Neural cell (in vitro differentiated cells): Measurements from ENCODE around the gene RNF20. TPM values are rescaled to one million over a fixed set of nuclear protein-coding genes. Genes with fewer than 3 reads are reported as not detected.

Source experiments
- H2AFZ ChIP-seq: fragments of 200-600, 300-800 bp; sonication (generic), shearing (Covaris generic); 2 replicates; pipeline ENCODE4 v1.6.0; 2014; ENCODE audit warnings: low read depth, mild to moderate bottlenecking, antibody characterized with exemption, low read length, moderate library complexity
- H3F3A ChIP-seq: fragments of 200-600 bp; shearing (Covaris generic); 2 replicates; pipeline ENCODE4 v1.6.1; 2016; ENCODE audit warnings: mild to moderate bottlenecking, moderate library complexity, mixed read lengths, antibody characterized with exemption, low read length; ENCODE audit not compliant: insufficient read depth, poor library complexity, severe bottlenecking
- H3K27ac ChIP-seq: fragments of 200-600, 300-800 bp; sonication (generic), shearing (Covaris generic); 2 replicates; pipeline ENCODE4 v1.5.1; 2014; ENCODE audit warnings: mild to moderate bottlenecking, low read length, moderate library complexity
- H3K27me3 ChIP-seq: fragments of 300-800, 200-600 bp; sonication (generic), shearing (Covaris generic); 2 replicates; pipeline ENCODE4 v1.6.0; 2014; ENCODE audit warnings: mild to moderate bottlenecking, low read depth, low read length, moderate library complexity; ENCODE audit not compliant: insufficient read depth
- H3K36me3 ChIP-seq: fragments of 300-800, 200-600 bp; sonication (generic), shearing (Covaris generic); 2 replicates; pipeline ENCODE4 v1.5.1; 2014; ENCODE audit warnings: mild to moderate bottlenecking, antibody characterized with exemption, low read length, moderate library complexity; ENCODE audit not compliant: insufficient read depth
- H3K4me2 ChIP-seq: fragments of 300-800, 200-600 bp; sonication (generic), shearing (Covaris generic); 2 replicates; pipeline ENCODE4 v1.6.0; 2014; ENCODE audit warnings: mild to moderate bottlenecking, low read length
- H3K4me3 ChIP-seq: fragments of 300-800, 200-600 bp; sonication (generic), shearing (Covaris generic); 2 replicates; pipeline ENCODE4 v1.5.1; 2014; ENCODE audit warnings: mild to moderate bottlenecking, low read length, moderate library complexity
- H3K79me2 ChIP-seq: fragments of 200-600 bp; shearing (Covaris generic); replicated peaks from 2 replicates; pipeline ENCODE4 v1.6.0; 2014; ENCODE audit warnings: mild to moderate bottlenecking, low read length, moderate library complexity; ENCODE audit not compliant: insufficient read depth
- H3K9ac ChIP-seq: fragments of 300-800, 200-600 bp; sonication (generic), shearing (Covaris generic); 2 replicates; pipeline ENCODE4 v1.6.1; 2016; ENCODE audit warnings: mild to moderate bottlenecking, low read length, mixed read lengths
- H3K9me2 ChIP-seq: fragments of 200-600 bp; shearing (Covaris generic); 2 replicates; pipeline ENCODE4 v1.6.1; 2016; ENCODE audit warnings: mild to moderate bottlenecking, low read length, mixed read lengths; ENCODE audit not compliant: insufficient read depth
- H3K9me3 ChIP-seq: fragments of 200-600, 300-800 bp; sonication (generic), shearing (Covaris generic); 2 replicates; pipeline ENCODE4 v1.6.1; 2016; ENCODE audit warnings: mild to moderate bottlenecking, mixed run types, low read length, moderate library complexity, mixed read lengths
- H4K20me1 ChIP-seq: fragments of 200-600 bp; shearing (Covaris generic); 2 replicates; pipeline ENCODE4 v1.6.1; 2016; ENCODE audit warnings: mild to moderate bottlenecking, mixed run types; ENCODE audit not compliant: insufficient read depth
- CTCF ChIP-seq: fragments of 450-650 bp; IDR thresholded peaks from 2 replicates; pipeline ENCODE4 v1.5.1; 2014; ENCODE audit warnings: antibody characterized with exemption, mild to moderate bottlenecking, moderate library complexity; ENCODE audit not compliant: poor library complexity, severe bottlenecking
- EP300 ChIP-seq: fragments of 450-650 bp; conservative IDR thresholded peaks from 2 replicates; pipeline ENCODE4 v1.6.1; 2014; ENCODE audit warnings: antibody characterized with exemption, mild to moderate bottlenecking, moderate library complexity; ENCODE audit not compliant: poor library complexity, severe bottlenecking
- EZH2 ChIP-seq: fragments of 200-600, 300-800 bp; shearing (Covaris generic), sonication (generic); IDR thresholded peaks from 2 replicates; pipeline ENCODE4 v1.6.1; 2014; ENCODE audit warnings: antibody characterized with exemption, low read length, borderline replicate concordance, mild to moderate bottlenecking; ENCODE audit not compliant: insufficient read depth, poor library complexity, severe bottlenecking
- MXI1 ChIP-seq: fragments of 450-650 bp; conservative IDR thresholded peaks from 2 replicates; pipeline ENCODE4 v1.6.1; 2014; ENCODE audit warnings: antibody characterized with exemption, mild to moderate bottlenecking; ENCODE audit not compliant: poor library complexity, severe bottlenecking
- POLR2AphosphoS5 ChIP-seq: IDR thresholded peaks from 2 replicates; pipeline ENCODE4 v1.6.1; 2012
- RAD21 ChIP-seq: fragments of 450-650 bp; conservative IDR thresholded peaks from 2 replicates; pipeline ENCODE4 v1.6.1; 2014; ENCODE audit warnings: antibody characterized with exemption, mild to moderate bottlenecking, moderate library complexity
- REST ChIP-seq: IDR thresholded peaks from 2 replicates; pipeline ENCODE4 v1.6.1; 2012; ENCODE audit warnings: borderline replicate concordance
- SMC3 ChIP-seq: fragments of 450-650 bp; conservative IDR thresholded peaks from 2 replicates; pipeline ENCODE4 v1.6.1; 2014; ENCODE audit warnings: antibody characterized with exemption, mild to moderate bottlenecking, moderate library complexity; ENCODE audit not compliant: poor library complexity
- TAF1 ChIP-seq: IDR thresholded peaks from 2 replicates; pipeline ENCODE4 v1.6.1; 2012; ENCODE audit warnings: low read depth
- polyA plus RNA-seq: library from polyadenylated mRNA; depleted of rRNA; stranded (reverse); fragments of >200 nt; gene quantifications from 2 replicates; pipeline ENCODE4 v1.2.3, GENCODE V29; 2014

RNF20 gene
- polyA plus RNA-seq, 1 donor from 2014 or later = 32.1 TPM

GRCh38 chr9:101569741-101570501 lies 36.3 kb downstream of the RNF20 start:
- H3K9me2 ChIP-seq = no peaks in the 10 kb centered on the region
- no peaks in the 10 kb centered on the region for H3K9me3 ChIP-seq
- H3K36me3 ChIP-seq = no peaks in the 10 kb centered on the region
- no peaks in the 10 kb centered on the region for H3F3A ChIP-seq
- no peak overlapping the region for H3K9ac ChIP-seq
- no peak overlapping the region for H2AFZ ChIP-seq
- H4K20me1 ChIP-seq = no peaks in the 10 kb centered on the region
- H3K4me2 ChIP-seq = no peak overlapping the region
- no peak overlapping the region for H3K4me3 ChIP-seq
- TF ChIP-seq RAD21 (no peak), SMC3 (no peak), EZH2 (no peak), EP300 (no peak), POLR2AphosphoS5 (no peak), TAF1 (no peak), CTCF (no peak), REST (no peak), MXI1 (no peak)
- H3K27ac ChIP-seq = no peak overlapping the region
- no peaks in the 10 kb centered on the region for H3K27me3 ChIP-seq
- H3K79me2 ChIP-seq = no peaks in the 10 kb centered on the region

GRCh38 chr9:101571114-101571513 lies 37.5 kb downstream of the RNF20 start:
- H3K9ac ChIP-seq = no peak overlapping the region
- H2AFZ ChIP-seq = no peak overlapping the region
- no peak overlapping the region for H3K4me3 ChIP-seq
- no peaks in the 10 kb centered on the region for H3F3A ChIP-seq
- H3K36me3 ChIP-seq = no peaks in the 10 kb centered on the region
- no peaks in the 10 kb centered on the region for H3K9me2 ChIP-seq
- H3K27ac ChIP-seq = no peak overlapping the region
- H3K9me3 ChIP-seq = no peaks in the 10 kb centered on the region
- H3K79me2 ChIP-seq = no peaks in the 10 kb centered on the region
- H3K27me3 ChIP-seq = no peaks in the 10 kb centered on the region
- no peaks in the 10 kb centered on the region for H4K20me1 ChIP-seq
- H3K4me2 ChIP-seq = no peak overlapping the region
- TF ChIP-seq CTCF (no peak), MXI1 (no peak), SMC3 (no peak), TAF1 (no peak), REST (no peak), RAD21 (no peak), POLR2AphosphoS5 (no peak), EP300 (no peak)
